HCT116 (cell line): ENCODE results near the gene HEXIM1.

ENCODE experiments used
- CTCF ChIP-seq, 3 experiments: fragments of 200-600 bp in 1 of 3; sonication (generic) in 1 of 3; IDR thresholded peaks in 2 of 3; conservative IDR thresholded peaks in 1 of 3; 2 replicates each; pipeline ENCODE4 v1.5.1; 2012 to 2017; ENCODE audit warnings: low read depth in 2 of 3, low read length in 2 of 3, antibody characterized with exemption in 1 of 3, borderline replicate concordance in 1 of 3, control low read depth in 1 of 3, mild to moderate bottlenecking in 1 of 3, mixed read lengths in 1 of 3, mixed run types in 1 of 3, moderate library complexity in 1 of 3; ENCODE audit not compliant: insufficient read depth in 1 of 3
- EGR1 ChIP-seq: IDR thresholded peaks from 2 replicates; pipeline ENCODE4 v1.6.1; 2012; ENCODE audit warnings: low read depth
- YY1 ChIP-seq: IDR thresholded peaks from 2 replicates; pipeline ENCODE4 v1.6.1; 2011; ENCODE audit warnings: low read length, low read depth, moderate library complexity, mild to moderate bottlenecking; ENCODE audit not compliant: insufficient replicate concordance; ENCODE audit errors: extremely low read depth

- TF ChIP-seq YY1, result no peak
- no peak for TF ChIP-seq EGR1
- no peak for TF ChIP-seq CTCF (IDR thresholded peaks at IDR 0.05 in 2 of 3, conservative IDR thresholded peaks at IDR 0.05 in 1 of 3; ENCODE audit: borderline replicate concordance in 1 of 3, insufficient read depth in 1 of 3, low read depth in 2 of 3, low read length in 2 of 3)
These were observed 17.3 kb upstream of the HEXIM1 start for GRCh38 chr17:45130681-45131615.
